CD4-positive, CD25-positive, alpha-beta regulatory T cell (primary cell): ENCODE data around the gene CALCR. TPM values are rescaled to one million over a fixed set of nuclear protein-coding genes. Genes with fewer than 3 reads are reported as not detected.
"Not testable (repeated sequence)": the region's sequence is repeated elsewhere in the genome, so short reads cannot be mapped to it uniquely, and the experiment has no call there.

Experiments
- ATAC-seq, 2 donors: fragments of 150-1000 bp; cut with Tn5 transposase; one replicate each; pipeline ENCODE4 v1.10.0; 2021; ENCODE audit warnings: low read depth in 2 of 2, moderate number of reproducible peaks in 2 of 2, moderate library complexity in 1 of 2
- DNase-seq, 3 donors: peaks; one replicate each; pipeline versions ENCODE4 v3.0.0 to v3.0.0-alpha.2; 2012 to 2022; ENCODE audit warnings: mixed read lengths in 1 of 3
- H3K27ac ChIP-seq: one replicate; pipeline ENCODE4 v1.7.0; 2013; ENCODE audit warnings: mild to moderate bottlenecking, low read length; ENCODE audit not compliant: insufficient read depth, poor library complexity, severe bottlenecking
- H3K27me3 ChIP-seq: one replicate; pipeline ENCODE4 v1.7.0; 2013; ENCODE audit warnings: low read length; ENCODE audit not compliant: control insufficient read depth, insufficient read depth
- H3K36me3 ChIP-seq: one replicate; pipeline ENCODE4 v1.7.0; 2013; ENCODE audit warnings: mild to moderate bottlenecking, low read length, moderate library complexity; ENCODE audit not compliant: control insufficient read depth, insufficient read depth
- H3K4me1 ChIP-seq: 2 replicates; pipeline ENCODE4 v1.7.0; 2013; ENCODE audit warnings: mild to moderate bottlenecking, low read length; ENCODE audit not compliant: insufficient read depth, control insufficient read depth, poor library complexity, severe bottlenecking
- H3K4me3 ChIP-seq: one replicate; pipeline ENCODE4 v1.7.0; 2013; ENCODE audit warnings: low read depth, mild to moderate bottlenecking, low read length, moderate library complexity
- H3K9me3 ChIP-seq, 2 experiments: 1 replicate in 1 of 2; 2 replicates in 1 of 2; pipeline ENCODE4 v1.7.0; 2013; ENCODE audit warnings: low read length in 2 of 2, mild to moderate bottlenecking in 1 of 2, moderate library complexity in 1 of 2; ENCODE audit not compliant: control insufficient read depth in 2 of 2
- H3K27ac Mint-ChIP-seq, 3 donors: one replicate each; pipeline ENCODE4 v1.8.0; 2020 to 2022; ENCODE audit warnings: mild to moderate bottlenecking in 3 of 3, mixed read lengths in 3 of 3, moderate library complexity in 2 of 3
- H3K27me3 Mint-ChIP-seq: one replicate; pipeline ENCODE4 v1.8.0; 2022; ENCODE audit warnings: mild to moderate bottlenecking, mixed read lengths
- H3K36me3 Mint-ChIP-seq: one replicate; pipeline ENCODE4 v1.8.0; 2020; ENCODE audit warnings: mixed read lengths
- H3K4me1 Mint-ChIP-seq, 4 donors: one replicate each; pipeline ENCODE4 v1.8.0; 2020 to 2022; ENCODE audit warnings: mixed read lengths in 4 of 4, mild to moderate bottlenecking in 1 of 4
- H3K4me3 Mint-ChIP-seq, 4 donors: one replicate each; pipeline ENCODE4 v1.8.0; 2020 to 2022; ENCODE audit warnings: mild to moderate bottlenecking in 4 of 4, mixed read lengths in 4 of 4, moderate library complexity in 3 of 4
- H3K9me3 Mint-ChIP-seq, 7 donors: one replicate each; pipeline ENCODE4 v1.8.0; 2020 to 2022; ENCODE audit warnings: mixed read lengths in 7 of 7, mild to moderate bottlenecking in 3 of 7, moderate library complexity in 2 of 7
- polyA plus RNA-seq, 4 donors: library from polyadenylated mRNA; unstranded; fragments of 300-500 nt; fragmentation: Illumina TruSeq; gene quantifications; one replicate each; pipeline ENCODE4 v1.2.3, GENCODE V29; 2021
- total RNA-seq: library from RNA; stranded (reverse); gene quantifications from one replicate; pipeline ENCODE4 v1.2.3, GENCODE V29; 2022

CALCR gene
- total and polyA plus RNA-seq, 5 donors from 2014 or later = not detected

- Mint-ChIP-seq H3K9me3 (no peaks in the 10 kb centered on the region), H3K27me3 (peaks cover 4% of the 10 kb centered on the region), H3K4me1 (no peaks in the 10 kb centered on the region), H3K27ac (no peak overlapping the region), H3K4me3 (no peak overlapping the region), H3K36me3 (no peaks in the 10 kb centered on the region)
- DNase-seq (no peak), ATAC-seq (no peak)
- Histone ChIP-seq H3K4me3 (no peak overlapping the region), H3K4me1 (no peaks in the 10 kb centered on the region), H3K27ac (no peak overlapping the region), H3K36me3 (no peaks in the 10 kb centered on the region), H3K27me3 (no peaks in the 10 kb centered on the region), H3K9me3 (no peaks in the 10 kb centered on the region)
Observed at GRCh38 chr7:93530701-93531100, 43.8 kb downstream of the CALCR start.

- Histone ChIP-seq H3K4me3 (no peak overlapping the region), H3K36me3 (no peaks in the 10 kb centered on the region), H3K27ac (no peak overlapping the region), H3K9me3 (no peaks in the 10 kb centered on the region), H3K4me1 (no peaks in the 10 kb centered on the region), H3K27me3 (no peaks in the 10 kb centered on the region)
- no peaks in the 10 kb centered on the region for H3K9me3 Mint-ChIP-seq
- DNase-seq = no peak
- ATAC-seq = no peak
- no peaks in the 10 kb centered on the region for H3K27me3 Mint-ChIP-seq
- H3K36me3 Mint-ChIP-seq = no peaks in the 10 kb centered on the region
- no peak overlapping the region for H3K27ac Mint-ChIP-seq
- no peak overlapping the region for H3K4me3 Mint-ChIP-seq
- H3K4me1 Mint-ChIP-seq = no peaks in the 10 kb centered on the region
Observed at GRCh38 chr7:93516834-93517233, 57.7 kb downstream of the CALCR start.

GRCh38 chr7:93515144-93515543, 59.4 kb downstream of the CALCR start:
- no peaks in the 10 kb centered on the region for H3K9me3 Mint-ChIP-seq
- ATAC-seq (no peak), DNase-seq (no peak)

GRCh38 chr7:93509303-93509702, 65.2 kb downstream of the CALCR start:
- H3K4me3 Mint-ChIP-seq = no peak overlapping the region
- no peak overlapping the region for H3K4me3 ChIP-seq
- no peak for ATAC-seq

More at GRCh38 chr7:93515144-93515543, 59.4 kb downstream of the CALCR start:
- no peaks in the 10 kb centered on the region for H3K9me3 ChIP-seq
- Mint-ChIP-seq H3K4me1 (no peaks in the 10 kb centered on the region), H3K27ac (no peak overlapping the region), H3K36me3 (no peaks in the 10 kb centered on the region), H3K4me3 (no peak overlapping the region), H3K27me3 (no peaks in the 10 kb centered on the region)
- no peak overlapping the region for H3K27ac ChIP-seq
- H3K4me1 ChIP-seq = no peaks in the 10 kb centered on the region
- H3K27me3 ChIP-seq = no peaks in the 10 kb centered on the region
- no peaks in the 10 kb centered on the region for H3K36me3 ChIP-seq
- no peak overlapping the region for H3K4me3 ChIP-seq

GRCh38 chr7:93503088-93503487, 71.4 kb downstream of the CALCR start:
- DNase-seq (no peak), ATAC-seq (no peak)
- H3K27me3 Mint-ChIP-seq = no peaks in the 10 kb centered on the region
- H3K36me3 ChIP-seq = no peaks in the 10 kb centered on the region
- H3K4me3 ChIP-seq = no peak overlapping the region
- H3K9me3 Mint-ChIP-seq = peaks cover 0 to 4% (median 0%) of the 10 kb centered on the region in 7 donors
- H3K9me3 ChIP-seq = no peaks in the 10 kb centered on the region
- no peak overlapping the region for H3K4me3 Mint-ChIP-seq
- H3K4me1 Mint-ChIP-seq = no peaks in the 10 kb centered on the region
- no peaks in the 10 kb centered on the region for H3K27me3 ChIP-seq
- H3K4me1 ChIP-seq = no peaks in the 10 kb centered on the region
- no peak overlapping the region for H3K27ac ChIP-seq
- peak overlapping the region in 1 of 3 donors; percentile 21 for H3K27ac Mint-ChIP-seq
- no peaks in the 10 kb centered on the region for H3K36me3 Mint-ChIP-seq

More at GRCh38 chr7:93509303-93509702, 65.2 kb downstream of the CALCR start:
- no peaks in the 10 kb centered on the region for H3K4me1 Mint-ChIP-seq
- no peaks in the 10 kb centered on the region for H3K36me3 ChIP-seq
- H3K27ac Mint-ChIP-seq = no peak overlapping the region
- no peaks in the 10 kb centered on the region for H3K27me3 ChIP-seq
- no peaks in the 10 kb centered on the region for H3K27me3 Mint-ChIP-seq
- no peaks in the 10 kb centered on the region for H3K4me1 ChIP-seq
- peaks cover 0 to 2% (median 0%) of the 10 kb centered on the region in 7 donors for H3K9me3 Mint-ChIP-seq
- DNase-seq = no peak
- no peak overlapping the region for H3K27ac ChIP-seq
- H3K36me3 Mint-ChIP-seq = no peaks in the 10 kb centered on the region
- no peaks in the 10 kb centered on the region for H3K9me3 ChIP-seq

- H3K36me3 ChIP-seq, H3K4me3 Mint-ChIP-seq, H3K27me3 ChIP-seq, H3K27ac ChIP-seq, DNase-seq, ATAC-seq, H3K9me3 Mint-ChIP-seq, H3K4me3 ChIP-seq, H3K9me3 ChIP-seq, H3K4me1 Mint-ChIP-seq, H3K4me1 ChIP-seq, H3K27ac Mint-ChIP-seq, H3K27me3 Mint-ChIP-seq, H3K36me3 Mint-ChIP-seq: not testable (repeated sequence)
Observed at GRCh38 chr7:93491860-93492259, 82.7 kb downstream of the CALCR start.

- H3K36me3 Mint-ChIP-seq = no peaks in the 10 kb centered on the region
- no peaks in the 10 kb centered on the region for H3K9me3 ChIP-seq
- no peaks in the 10 kb centered on the region for H3K9me3 Mint-ChIP-seq
- no peaks in the 10 kb centered on the region for H3K4me1 Mint-ChIP-seq
- no peaks in the 10 kb centered on the region for H3K36me3 ChIP-seq
- DNase-seq (no peak), ATAC-seq (no peak)
- no peak overlapping the region for H3K4me3 ChIP-seq
- no peaks in the 10 kb centered on the region for H3K27me3 ChIP-seq
- H3K4me3 Mint-ChIP-seq = no peak overlapping the region
- H3K27ac ChIP-seq = no peak overlapping the region
- H3K27me3 Mint-ChIP-seq = peaks cover 4% of the 10 kb centered on the region
- no peak overlapping the region for H3K27ac Mint-ChIP-seq
- no peaks in the 10 kb centered on the region for H3K4me1 ChIP-seq
Observed at GRCh38 chr7:93476491-93477344, 97.8 kb downstream of the CALCR start.

- DNase-seq = no peak
- peaks cover 4% of the 10 kb centered on the region for H3K27me3 Mint-ChIP-seq
- no peak overlapping the region for H3K27ac ChIP-seq
Observed at GRCh38 chr7:93475811-93476210, 98.7 kb downstream of the CALCR start.

More at GRCh38 chr7:93475811-93476210, 98.7 kb downstream of the CALCR start:
- H3K36me3 ChIP-seq = no peaks in the 10 kb centered on the region
- no peak for ATAC-seq
- H3K4me1 Mint-ChIP-seq = no peaks in the 10 kb centered on the region
- H3K27me3 ChIP-seq = no peaks in the 10 kb centered on the region
- H3K4me3 ChIP-seq = no peak overlapping the region
- H3K9me3 Mint-ChIP-seq = peaks cover 0 to 1% (median 0%) of the 10 kb centered on the region in 7 donors
- H3K4me3 Mint-ChIP-seq = no peak overlapping the region
- no peak overlapping the region for H3K27ac Mint-ChIP-seq
- no peaks in the 10 kb centered on the region for H3K36me3 Mint-ChIP-seq
- no peaks in the 10 kb centered on the region for H3K4me1 ChIP-seq
- H3K9me3 ChIP-seq = no peaks in the 10 kb centered on the region
